Fibroblast of lung (primary cell): ENCODE results near the gene DISP1.

Experiments
- CTCF ChIP-seq, 2 donors: IDR thresholded peaks in 1 of 2; conservative IDR thresholded peaks in 1 of 2; 1 replicate in 1 of 2; 2 replicates in 1 of 2; pipeline ENCODE4 v1.5.1; 2011 to 2012; ENCODE audit warnings: low read length in 2 of 2, control low read depth in 1 of 2, inconsistent platforms in 1 of 2, low read depth in 1 of 2, mild to moderate bottlenecking in 1 of 2
- EZH2 ChIP-seq: IDR thresholded peaks from 2 replicates; pipeline ENCODE4 v1.5.1; 2012; ENCODE audit warnings: low read length, control low read depth, mild to moderate bottlenecking; ENCODE audit errors: missing control alignments

DNA sequence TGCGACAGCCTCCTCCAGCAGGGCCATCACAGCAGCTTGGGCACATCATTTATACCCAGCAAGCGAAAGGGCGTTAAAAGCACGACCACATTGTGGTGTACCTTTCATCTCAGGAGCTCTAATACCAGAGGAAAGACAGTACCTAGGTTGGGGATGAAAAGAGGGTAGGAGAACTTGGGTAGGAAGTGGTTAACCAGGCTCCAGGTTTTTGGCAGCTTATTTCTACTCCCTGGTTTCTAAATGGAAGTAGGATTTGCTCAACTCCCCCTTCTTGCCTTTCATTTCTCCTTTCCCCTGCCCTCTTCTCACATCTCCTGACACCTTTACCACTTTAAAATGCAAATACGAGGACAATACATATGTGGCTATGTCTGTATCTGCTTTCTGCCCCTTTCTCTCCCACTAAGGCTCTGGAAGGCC lies 47.7 kb upstream of the DISP1 start:
- TF ChIP-seq CTCF (conservative IDR thresholded peaks at IDR 0.05 in 1 of 2, IDR thresholded peaks at IDR 0.05 in 1 of 2; ENCODE audit: low read depth in 1 of 2, low read length in 2 of 2) (no peak), EZH2 (no peak)
